HCT116 (cell line): ENCODE measurements around the gene ARCN1.

ENCODE experiments used
- CTCF ChIP-seq, 3 experiments: fragments of 200-600 bp in 1 of 3; sonication (generic) in 1 of 3; IDR thresholded peaks in 2 of 3; conservative IDR thresholded peaks in 1 of 3; 2 replicates each; pipeline ENCODE4 v1.5.1; 2012 to 2017; ENCODE audit warnings: low read depth in 2 of 3, low read length in 2 of 3, antibody characterized with exemption in 1 of 3, borderline replicate concordance in 1 of 3, control low read depth in 1 of 3, mild to moderate bottlenecking in 1 of 3, mixed read lengths in 1 of 3, mixed run types in 1 of 3, moderate library complexity in 1 of 3; ENCODE audit not compliant: insufficient read depth in 1 of 3
- EGR1 ChIP-seq: IDR thresholded peaks from 2 replicates; pipeline ENCODE4 v1.6.1; 2012; ENCODE audit warnings: low read depth
- POLR2A ChIP-seq: IDR thresholded peaks from 2 replicates; pipeline ENCODE4 v1.7.0; 2011; ENCODE audit warnings: borderline replicate concordance; ENCODE audit not compliant: insufficient read depth, insufficient read length; ENCODE audit errors: extremely low read depth
- YY1 ChIP-seq: IDR thresholded peaks from 2 replicates; pipeline ENCODE4 v1.6.1; 2011; ENCODE audit warnings: low read length, low read depth, moderate library complexity, mild to moderate bottlenecking; ENCODE audit not compliant: insufficient replicate concordance; ENCODE audit errors: extremely low read depth

GRCh38 chr11:118532852-118533768 is 39.1 kb upstream of the ARCN1 start:
- TF ChIP-seq YY1 (no peak), CTCF (IDR thresholded peaks at IDR 0.05 in 2 of 3, conservative IDR thresholded peaks at IDR 0.05 in 1 of 3; ENCODE audit: borderline replicate concordance in 1 of 3, insufficient read depth in 1 of 3, low read depth in 2 of 3, low read length in 2 of 3) (no peak), EGR1 (no peak), POLR2A (no peak)
